Stimulated activated CD8-positive, alpha-beta memory T cell treated with anti-CD3 and anti-CD28 coated beads, Interleukin-15, amount 100 ng/mL, for 24 hours (primary cell): ENCODE measurements around the gene RNF39.
A peak's percentile ranks its signal among the peaks of the same experiment; 100 is the strongest.
"Not testable (repeated sequence)": the region's sequence is repeated elsewhere in the genome, so short reads cannot be mapped to it uniquely, and the experiment has no call there.

ENCODE experiments used
- DNase-seq: peaks from one replicate; pipeline ENCODE4 v3.0.0-alpha.2; 2020; ENCODE audit warnings: low read depth

The RNF39 gene, protein sequence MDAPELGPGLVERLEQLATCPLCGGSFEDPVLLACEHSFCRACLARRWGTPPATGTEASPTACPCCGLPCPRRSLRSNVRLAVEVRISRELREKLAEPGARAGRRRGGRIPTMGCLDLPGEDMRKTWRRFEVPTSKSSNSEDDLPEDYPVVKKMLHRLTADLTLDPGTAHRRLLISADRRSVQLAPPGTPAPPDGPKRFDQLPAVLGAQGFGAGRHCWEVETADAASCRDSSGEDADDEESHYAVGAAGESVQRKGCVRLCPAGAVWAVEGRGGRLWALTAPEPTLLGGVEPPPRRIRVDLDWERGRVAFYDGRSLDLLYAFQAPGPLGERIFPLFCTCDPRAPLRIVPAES

GRCh38 chr6:30075094-30075789 is at the start of gene RNF39:
TSS of gene RNF39 (minus strand) at chr6:30075769. CDS start at chr6:30075585, 184 bp downstream.
- no peak for DNase-seq

DNA sequence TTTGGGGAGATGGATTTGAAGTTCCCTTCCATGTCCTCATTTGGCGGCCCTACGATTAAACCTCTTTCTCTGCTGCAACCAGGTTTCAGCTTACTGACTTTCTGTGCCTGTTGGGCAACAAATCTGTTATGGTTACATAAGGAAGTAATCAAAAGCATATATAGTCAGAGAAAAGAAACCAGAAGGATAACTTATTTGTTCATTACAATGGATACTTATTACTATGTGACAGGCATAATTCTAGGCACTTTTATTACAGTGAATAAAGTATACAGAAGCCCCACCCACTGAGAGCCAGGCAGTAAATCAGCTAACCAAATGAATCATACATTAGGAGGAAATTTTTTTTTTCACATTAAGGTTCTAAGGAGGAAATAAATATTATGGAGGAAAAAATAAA is 46.9 kb upstream of the RNF39 start:
- DNase-seq = no peak

DNA sequence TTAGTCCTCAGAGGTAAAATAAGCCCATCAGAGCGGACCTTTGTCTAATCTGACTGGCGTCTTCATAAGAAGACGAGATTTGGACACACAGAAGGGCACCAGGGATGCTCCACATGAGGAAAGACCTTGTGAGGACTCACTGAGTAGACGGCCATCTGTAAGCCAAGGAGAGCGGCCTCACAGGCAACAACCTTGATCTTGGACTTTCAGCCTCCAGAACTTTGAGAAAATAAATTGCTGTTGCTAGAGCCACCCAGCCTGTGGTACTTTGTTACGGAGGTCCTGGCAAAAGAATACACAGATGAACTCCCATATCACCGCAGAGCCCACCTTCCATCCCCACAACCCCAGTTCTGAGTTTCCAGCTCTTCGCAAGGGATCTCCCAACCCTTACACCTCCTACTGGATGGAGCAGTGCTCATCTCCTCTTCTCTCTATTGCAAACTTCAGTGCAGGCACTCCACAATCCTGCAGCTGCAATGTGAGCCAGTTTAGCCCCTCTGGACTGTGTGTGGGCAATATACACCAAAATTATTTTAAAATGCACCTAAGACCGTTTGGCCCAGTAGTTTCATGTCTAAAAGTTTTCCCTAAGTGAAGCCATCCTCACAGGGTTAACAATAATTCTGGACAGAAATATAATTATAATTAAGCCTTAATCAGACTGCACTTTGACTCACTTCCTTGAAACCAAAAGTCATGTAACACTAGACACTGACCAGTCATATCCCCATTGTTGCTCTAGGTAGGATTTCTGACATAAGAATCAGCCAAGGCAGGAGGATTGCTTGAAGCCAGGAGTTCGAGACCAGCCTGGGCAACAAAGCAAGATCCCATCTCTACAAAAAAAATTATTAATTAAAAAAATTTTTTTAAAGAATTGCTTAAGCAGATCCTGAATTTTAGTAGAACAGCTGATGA is 46.1 kb upstream of the RNF39 start:
- DNase-seq = no peak

GRCh38 chr6:30118691-30119090 is 43.1 kb upstream of the RNF39 start:
- DNase-seq = not testable (repeated sequence)

DNA sequence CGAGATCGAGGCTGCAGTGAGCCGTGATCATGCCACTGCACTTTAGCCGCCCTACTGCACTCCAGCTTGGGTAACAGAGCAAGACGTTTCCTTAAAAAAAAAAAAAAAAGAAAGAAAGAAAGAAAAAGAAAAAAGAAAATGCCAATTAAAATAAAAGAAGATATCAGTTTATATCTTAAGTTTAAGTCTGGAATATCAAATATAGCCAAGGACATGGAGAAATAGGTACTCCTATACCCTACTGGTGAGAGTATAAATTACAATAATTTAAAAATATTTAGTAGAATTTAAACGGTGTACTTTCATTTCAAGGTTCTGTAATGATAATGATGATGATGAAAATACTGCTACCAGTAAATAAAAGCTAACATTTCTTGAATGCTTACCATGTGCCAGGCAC is 41.2 kb upstream of the RNF39 start:
- no peak for DNase-seq

GRCh38 chr6:30113841-30114240 is 38.3 kb upstream of the RNF39 start:
- no peak for DNase-seq

DNA sequence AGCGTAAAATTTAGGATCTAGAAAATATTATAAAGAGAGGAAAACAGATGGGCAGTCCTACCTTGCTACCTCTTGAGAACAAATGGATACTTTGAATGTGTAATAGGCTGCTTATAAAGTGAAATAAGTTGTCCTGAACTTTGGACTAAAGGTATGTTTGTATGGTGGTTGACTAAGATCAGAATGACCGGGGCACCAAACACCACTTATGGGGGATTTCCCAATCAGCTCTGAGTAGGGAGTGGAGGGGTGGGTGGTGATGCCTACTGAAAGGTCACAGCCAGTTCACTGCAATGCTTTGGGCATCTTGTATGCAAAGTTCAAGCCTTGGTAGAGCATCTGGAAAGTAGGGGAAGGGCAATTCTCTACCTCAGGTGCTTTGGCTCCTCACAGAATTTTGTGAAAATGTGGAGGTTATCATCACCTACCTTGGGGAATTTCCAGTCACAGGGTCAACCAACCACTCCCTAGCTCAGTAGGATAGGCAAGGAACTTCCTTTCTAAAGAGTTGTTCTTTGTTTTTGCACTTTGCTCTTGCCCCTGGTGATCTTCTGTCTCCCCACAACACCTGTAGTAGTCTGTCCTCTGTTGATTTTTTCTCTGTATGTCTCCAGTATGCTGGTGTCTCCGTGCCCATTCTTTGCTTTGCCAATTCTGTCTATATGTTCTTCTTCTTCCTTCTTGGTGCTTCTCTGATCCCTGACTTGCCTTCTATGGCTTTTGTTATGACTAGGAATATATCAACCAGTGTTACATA is 37.6 kb upstream of the RNF39 start, which contains the start of gene TRIM31:
Gene TRIM31, minus strand, starts transcription at position 88 of the 757 bp plus-strand sequence. CDS start 285 bp downstream, outside the sequence.
- DNase-seq = no peak

GRCh38 chr6:30112402-30112994 is 36.9 kb upstream of the RNF39 start:
- no peak for DNase-seq

DNA sequence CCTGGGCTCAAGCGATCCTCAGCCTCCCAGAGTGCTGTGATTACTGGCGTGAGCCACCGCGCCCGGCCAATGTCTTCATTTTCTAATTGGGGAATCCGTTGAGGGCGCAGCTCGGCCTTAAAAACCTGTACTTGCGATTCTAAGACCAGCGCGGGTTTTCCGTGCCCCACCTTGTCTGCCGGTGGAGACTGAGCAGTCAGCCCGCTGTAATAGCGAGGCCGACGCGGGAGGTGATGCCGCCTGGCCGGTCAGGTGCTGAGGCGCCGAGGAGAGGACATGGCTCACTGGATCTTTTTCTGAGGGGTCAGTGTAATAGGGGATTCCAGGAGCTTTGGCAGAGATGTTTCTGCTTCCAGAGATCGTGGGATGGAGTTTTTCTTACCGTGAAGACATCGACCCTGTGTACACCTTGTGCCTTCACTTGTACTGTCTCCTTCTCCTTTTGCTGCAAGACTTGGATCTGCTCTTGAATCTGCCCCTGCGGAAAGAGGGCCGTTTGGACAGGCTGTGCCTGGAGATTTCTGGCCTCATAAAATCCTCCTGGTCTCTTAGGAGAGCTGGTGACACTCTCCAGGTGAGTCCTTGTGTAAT is 35.8 kb upstream of the RNF39 start:
- DNase-seq = no peak

GRCh38 chr6:30104661-30105060 is 29.1 kb upstream of the RNF39 start:
- no peak for DNase-seq

DNA sequence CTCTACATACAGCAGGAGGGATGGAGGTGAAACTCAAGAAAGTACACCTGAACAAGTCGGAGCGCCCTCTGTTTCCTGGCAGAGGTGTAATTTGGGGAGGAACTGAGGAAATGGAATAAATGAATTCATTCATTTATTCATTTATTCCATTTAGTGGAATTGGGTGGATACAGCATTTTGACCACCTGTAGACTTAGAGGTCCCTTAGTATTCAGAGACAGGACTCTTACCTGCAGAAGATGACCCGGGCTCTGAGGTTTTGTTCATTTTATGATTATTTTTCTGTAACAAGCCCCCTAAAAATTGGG is 28.3 kb upstream of the RNF39 start:
- DNase-seq = no peak

GRCh38 chr6:30102970-30103871 is 27.7 kb upstream of the RNF39 start:
- DNase-seq = peak; percentile 35

DNA sequence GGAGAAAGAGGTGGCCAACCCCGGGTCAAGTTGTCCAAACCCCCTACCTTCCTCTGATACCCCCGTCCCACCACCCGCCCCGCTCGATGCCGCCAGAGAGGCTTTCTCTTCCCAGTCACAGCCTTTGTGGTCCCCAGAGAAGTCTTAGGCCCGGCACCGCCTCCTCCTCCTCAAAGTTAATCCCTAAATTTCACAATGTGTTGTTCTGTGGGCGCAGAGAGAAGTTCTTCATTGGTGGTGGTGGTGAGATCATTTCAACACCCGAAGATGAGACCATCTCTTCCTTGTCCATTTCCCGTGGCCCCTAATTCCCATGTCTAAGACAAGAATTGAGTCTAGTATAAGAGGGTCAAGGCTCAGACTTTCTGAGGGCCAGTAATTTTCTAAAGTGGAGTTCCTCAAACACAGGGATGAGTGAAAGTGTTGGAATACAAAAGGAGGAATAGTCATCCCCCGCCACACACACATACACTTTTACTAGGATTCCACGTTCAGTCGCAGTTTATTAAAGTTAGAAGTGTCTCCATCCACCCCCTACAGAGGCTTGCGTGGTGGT is 26.9 kb upstream of the RNF39 start:
- DNase-seq = no peak

DNA sequence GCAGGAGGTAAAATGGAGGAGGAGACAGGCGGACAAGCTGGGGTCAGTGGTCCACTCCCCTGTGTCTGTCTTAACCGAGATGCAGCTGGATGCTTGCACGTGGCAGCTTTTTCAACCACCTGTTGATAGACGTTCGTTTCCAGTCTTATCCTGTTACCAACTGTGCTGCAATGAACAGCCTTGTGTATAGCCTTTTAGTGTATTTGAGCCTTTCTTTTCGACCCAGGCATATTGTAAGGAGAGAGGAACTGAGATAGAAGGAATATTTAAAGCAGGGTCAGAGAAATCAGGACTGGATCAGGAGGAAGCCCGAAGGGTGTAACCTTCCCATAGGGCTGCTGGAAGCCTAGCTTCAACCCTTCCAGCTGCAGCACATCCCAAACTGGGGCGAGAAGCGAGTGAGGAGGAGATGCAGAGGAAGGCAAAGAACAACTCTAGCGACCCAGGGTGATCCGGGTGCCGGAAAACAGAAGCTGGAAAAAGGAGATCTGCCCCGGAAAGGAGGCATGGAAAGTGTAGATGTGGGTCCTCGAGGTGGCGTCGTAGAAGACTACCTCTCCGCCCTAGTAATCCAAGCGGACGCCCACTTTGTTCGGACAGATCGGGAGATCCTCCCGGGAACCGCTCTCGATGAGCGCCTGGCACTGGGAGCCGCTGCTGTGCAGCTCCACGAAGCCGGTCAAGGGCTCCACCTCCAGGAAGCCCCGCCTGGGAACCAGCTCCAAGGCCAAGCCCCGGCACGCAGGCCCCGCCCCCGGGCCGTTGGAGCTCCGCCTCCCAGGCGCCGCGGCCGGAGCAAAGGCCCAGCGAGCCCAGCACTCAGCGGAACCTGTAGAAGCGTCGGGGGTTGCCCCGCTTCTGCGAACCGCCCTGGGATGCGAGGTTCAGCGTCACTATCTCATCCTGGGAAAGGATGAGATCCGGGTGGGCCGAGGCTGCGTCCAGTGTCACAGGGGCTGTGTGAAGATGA is 26.2 kb upstream of the RNF39 start:
- DNase-seq = peak; percentile 37

- no peak for DNase-seq
These were observed 25.2 kb upstream of the RNF39 start for GRCh38 chr6:30100585-30101443.

DNA sequence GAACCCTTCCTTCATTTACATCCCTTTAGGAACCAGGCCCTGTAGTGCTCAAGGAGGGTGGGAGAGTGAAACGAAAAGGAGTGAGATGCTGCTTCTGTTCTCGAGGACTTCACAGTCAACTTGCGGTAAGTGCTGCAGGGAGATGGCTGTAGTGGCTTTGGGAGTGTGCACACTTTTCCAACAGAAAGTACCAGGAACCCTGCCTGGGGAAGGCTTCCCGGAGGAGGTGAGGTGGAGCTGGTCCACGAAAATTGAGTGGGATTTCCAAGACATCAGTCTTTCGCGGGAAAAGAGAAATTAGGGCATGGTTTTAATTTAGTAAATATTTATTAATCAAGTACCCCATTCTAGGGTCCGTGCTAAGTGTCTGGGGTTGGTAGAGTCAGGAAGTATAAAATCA is 24.6 kb upstream of the RNF39 start:
- DNase-seq = no peak
